GM23338 (cell line): ENCODE measurements around the gene SLC66A2. TPM values are rescaled to one million over a fixed set of nuclear protein-coding genes. Genes with fewer than 3 reads are reported as not detected.

Experiments
- ATAC-seq: fragments of 200-7000 bp; cut with Tn5 transposase; 3 replicates; pipeline ENCODE4 v1.9.1; 2020
- DNase-seq: peaks from one replicate; pipeline ENCODE4 v3.0.0-alpha.2; 2015; ENCODE audit warnings: low spot score
- H2AFZ ChIP-seq: fragments of 200-600 bp; sonication (generic); 2 replicates; pipeline ENCODE4 v1.8.0; 2016; ENCODE audit warnings: antibody characterized with exemption, mild to moderate bottlenecking, moderate library complexity
- H3F3A ChIP-seq: fragments of 200-600 bp; sonication (generic); replicated peaks from 2 replicates; pipeline ENCODE4 v1.8.0; 2017; ENCODE audit warnings: antibody characterized with exemption, mixed run types, low read depth
- H3K27ac ChIP-seq: fragments of 200-600 bp; sonication (generic); 2 replicates; pipeline ENCODE4 v1.6.1; 2016; ENCODE audit warnings: low read depth
- H3K27me3 ChIP-seq: fragments of 200-600 bp; sonication (generic); 2 replicates; pipeline ENCODE4 v1.8.0; 2016; ENCODE audit warnings: mild to moderate bottlenecking, mixed run types, moderate library complexity; ENCODE audit not compliant: insufficient read depth
- H3K36me3 ChIP-seq: fragments of 200-600 bp; sonication (generic); 2 replicates; pipeline ENCODE4 v1.8.0; 2016; ENCODE audit warnings: mild to moderate bottlenecking; ENCODE audit not compliant: insufficient read depth
- H3K4me1 ChIP-seq: fragments of 200-600 bp; sonication (generic); 2 replicates; pipeline ENCODE4 v1.8.0; 2016; ENCODE audit warnings: mild to moderate bottlenecking, moderate library complexity; ENCODE audit not compliant: insufficient read depth
- H3K4me2 ChIP-seq: fragments of 200-600 bp; sonication (generic); 2 replicates; pipeline ENCODE4 v1.7.1; 2017; ENCODE audit warnings: mixed run types
- H3K4me3 ChIP-seq: fragments of 200-600 bp; sonication (generic); 2 replicates; pipeline ENCODE4 v1.6.1; 2016; ENCODE audit warnings: mixed run types
- H3K79me2 ChIP-seq: fragments of 200-600 bp; sonication (generic); replicated peaks from 2 replicates; pipeline ENCODE4 v1.8.0; 2017; ENCODE audit warnings: mild to moderate bottlenecking; ENCODE audit not compliant: insufficient read depth
- H3K9me2 ChIP-seq: fragments of 200-600 bp; sonication (generic); 2 replicates; pipeline ENCODE4 v1.8.0; 2017; ENCODE audit not compliant: insufficient read depth
- H4K20me1 ChIP-seq: fragments of 200-600 bp; sonication (generic); replicated peaks from 2 replicates; pipeline ENCODE4 v1.8.0; 2017; ENCODE audit warnings: mild to moderate bottlenecking; ENCODE audit not compliant: insufficient read depth
- H3K27ac Mint-ChIP-seq: 2 replicates; pipeline ENCODE4 v1.8.0; 2020; ENCODE audit warnings: inconsistent platforms, mild to moderate bottlenecking, moderate library complexity, mixed read lengths
- H3K27me3 Mint-ChIP-seq: 3 replicates; pipeline ENCODE4 v1.8.0; 2022; ENCODE audit warnings: low read depth, mild to moderate bottlenecking, moderate library complexity, mixed read lengths, inconsistent platforms; ENCODE audit not compliant: insufficient read depth, poor library complexity
- H3K36me3 Mint-ChIP-seq: 3 replicates; pipeline ENCODE4 v1.8.0; 2021; ENCODE audit warnings: low read depth, mild to moderate bottlenecking, inconsistent platforms, moderate library complexity, mixed read lengths
- H3K4me1 Mint-ChIP-seq: 3 replicates; pipeline ENCODE4 v1.8.0; 2020; ENCODE audit warnings: mild to moderate bottlenecking, inconsistent platforms, mixed read lengths
- H3K4me3 Mint-ChIP-seq: 3 replicates; pipeline ENCODE4 v1.8.0; 2021; ENCODE audit warnings: moderate library complexity, mild to moderate bottlenecking, inconsistent platforms, mixed read lengths
- H3K9me3 Mint-ChIP-seq: 3 replicates; pipeline ENCODE4 v1.8.0; 2020; ENCODE audit warnings: moderate library complexity, mild to moderate bottlenecking, inconsistent platforms, mixed read lengths
- CREB1 ChIP-seq: fragments of 250-450 bp; sonication (Bioruptor Pico); IDR thresholded peaks from 2 replicates; pipeline ENCODE4 v1.5.0; 2020; ENCODE audit warnings: low read depth, mild to moderate bottlenecking, moderate library complexity
- CTCF ChIP-seq, 2 experiments: fragments of 200-600 bp in 1 of 2; sonication (generic) in 1 of 2; conservative IDR thresholded peaks; 2 replicates each; pipeline versions ENCODE4 v1.5.1 to v1.6.1; 2016 to 2017; ENCODE audit warnings: antibody characterized with exemption in 2 of 2, low read depth in 2 of 2, mild to moderate bottlenecking in 2 of 2, moderate library complexity in 1 of 2
- ETS1 ChIP-seq: IDR thresholded peaks from 2 replicates; pipeline ENCODE4 v1.6.1; 2016; ENCODE audit warnings: antibody characterized with exemption
- EZH2 ChIP-seq: fragments of 200-600 bp; sonication (generic); IDR thresholded peaks from one replicate; pipeline ENCODE4 v1.8.0; 2017; ENCODE audit warnings: antibody characterized with exemption, mild to moderate bottlenecking, low read depth; ENCODE audit not compliant: unreplicated experiment
- EZH2phosphoT487 ChIP-seq: fragments of 200-600 bp; sonication (generic); IDR thresholded peaks from one replicate; pipeline ENCODE4 v1.8.1; 2018; ENCODE audit warnings: antibody characterized with exemption; ENCODE audit not compliant: unreplicated experiment
- JUNB ChIP-seq: IDR thresholded peaks from one replicate; pipeline ENCODE4 v1.6.1; 2016; ENCODE audit warnings: antibody characterized with exemption; ENCODE audit not compliant: unreplicated experiment
- NANOG ChIP-seq: IDR thresholded peaks from 2 replicates; pipeline ENCODE4 v1.6.1; 2016; ENCODE audit warnings: antibody characterized with exemption, borderline replicate concordance
- POLR2AphosphoS5 ChIP-seq: IDR thresholded peaks from 2 replicates; pipeline ENCODE4 v1.6.1; 2016; ENCODE audit warnings: antibody characterized with exemption, low read depth
- REST ChIP-seq: IDR thresholded peaks from one replicate; pipeline ENCODE4 v1.6.1; 2018; ENCODE audit warnings: antibody characterized with exemption; ENCODE audit not compliant: unreplicated experiment
- STAT1 ChIP-seq: IDR thresholded peaks from one replicate; pipeline ENCODE4 v1.6.1; 2016; ENCODE audit warnings: antibody characterized with exemption; ENCODE audit not compliant: unreplicated experiment
- ZNF114 ChIP-seq: fragments of 250-450 bp; sonication (Bioruptor Pico); IDR thresholded peaks from 2 replicates; pipeline ENCODE4 v1.5.0; 2020; ENCODE audit warnings: mild to moderate bottlenecking, moderate library complexity
- ZNF331 ChIP-seq: fragments of 250-450 bp; sonication (Bioruptor Pico); IDR thresholded peaks from 2 replicates; pipeline ENCODE4 v1.5.0; 2020; ENCODE audit warnings: low read depth, mild to moderate bottlenecking, moderate library complexity
- ZNF462 ChIP-seq: fragments of 250-450 bp; sonication (Bioruptor Pico); IDR thresholded peaks from 2 replicates; pipeline ENCODE4 v1.5.0; 2020; ENCODE audit warnings: mild to moderate bottlenecking, moderate library complexity
- polyA plus RNA-seq: library from polyadenylated mRNA; unstranded; fragments of >200 nt; fragmentation: Nextera tagmentation; extraction: Ambion mirVana; gene quantifications from 2 replicates; pipeline ENCODE4 v1.2.1, GENCODE V29; 2016
- total RNA-seq: library from RNA; depleted of rRNA; stranded (reverse); fragments of >200 nt; shearing (Covaris generic); gene quantifications from 2 replicates; pipeline ENCODE4 v1.2.3, GENCODE V29; 2014

SLC66A2 gene
- total and polyA plus RNA-seq, 2 experiments from 2014 or later = 4.0 to 18.1 TPM

- Histone ChIP-seq H3K4me1 (no peaks in the 10 kb centered on the region), H3K79me2 (no peaks in the 10 kb centered on the region), H4K20me1 (no peaks in the 10 kb centered on the region), H3K4me2 (no peak overlapping the region), H3K27me3 (no peaks in the 10 kb centered on the region), H2AFZ (no peak overlapping the region), H3K36me3 (no peaks in the 10 kb centered on the region), H3K27ac (no peak overlapping the region), H3K9me2 (no peaks in the 10 kb centered on the region), H3K4me3 (no peak overlapping the region), H3F3A (no peaks in the 10 kb centered on the region)
- Mint-ChIP-seq H3K4me1 (no peaks in the 10 kb centered on the region), H3K9me3 (peaks cover 39% of the 10 kb centered on the region), H3K27ac (no peak overlapping the region), H3K36me3 (peaks cover 32% of the 10 kb centered on the region), H3K4me3 (no peak overlapping the region), H3K27me3 (peaks cover 14% of the 10 kb centered on the region)
- no peak for DNase-seq
- no peak for ATAC-seq
- TF ChIP-seq ZNF462 (CRISPR knock-in tag) (no peak), ZNF114 (CRISPR knock-in tag) (no peak), REST (no peak), STAT1 (no peak), CREB1 (no peak), NANOG (no peak), ZNF331 (CRISPR knock-in tag) (no peak), CTCF (conservative IDR thresholded peaks at IDR 0.05; ENCODE audit: low read depth in 2 of 2) (no peak), EZH2 (no peak), EZH2phosphoT487 (no peak), POLR2AphosphoS5 (no peak), JUNB (no peak), ETS1 (no peak)
These were observed 48.8 kb downstream of the SLC66A2 start for GRCh38 chr18:79902640-79903039.
